ENCODE measurements around the gene SLC15A1. TPM values are rescaled to one million over a fixed set of nuclear protein-coding genes. Genes with fewer than 3 reads are reported as not detected.

The SLC15A1 gene
- polyA plus RNA-seq, 1 donor from 2014 or later: not detected

DNA sequence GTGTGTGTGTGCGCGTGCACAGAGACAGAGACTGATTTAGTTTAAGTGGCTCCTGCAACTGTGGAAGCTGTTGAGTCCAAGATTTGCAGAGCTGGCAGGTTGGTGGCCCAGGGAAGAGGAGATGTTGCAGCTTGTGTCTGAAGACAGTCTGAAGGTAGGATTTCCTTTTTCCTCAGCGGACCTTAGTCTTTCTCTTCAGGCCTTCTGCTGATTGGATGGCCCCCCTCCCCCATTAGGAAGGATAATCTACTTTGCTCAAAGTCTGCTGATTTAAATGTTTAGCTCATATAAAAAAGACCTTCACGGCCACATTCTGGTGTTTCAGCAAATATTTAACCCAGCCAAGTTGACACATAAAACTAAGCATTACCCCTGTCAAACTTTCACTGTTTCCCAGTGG, 84.3 kb downstream of the SLC15A1 start:
- Histone ChIP-seq H3K4me2 (ENCODE audit: low read length) (no peak overlapping the region), H3K79me2 (replicated peaks; ENCODE audit: insufficient read depth, low read length) (no peaks in the 10 kb centered on the region), H3K27me3 (ENCODE audit: insufficient read depth, low read depth, low read length) (no peaks in the 10 kb centered on the region), H3F3A (ENCODE audit: insufficient read depth, low read length, poor library complexity, severe bottlenecking) (no peaks in the 10 kb centered on the region), H3K9ac (ENCODE audit: low read length) (no peak overlapping the region), H4K20me1 (ENCODE audit: insufficient read depth) (no peaks in the 10 kb centered on the region), H3K27ac (ENCODE audit: low read length) (no peak overlapping the region), H3K9me3 (ENCODE audit: low read length) (no peaks in the 10 kb centered on the region), H3K36me3 (ENCODE audit: insufficient read depth, low read length) (no peaks in the 10 kb centered on the region), H3K4me3 (ENCODE audit: low read length) (no peak overlapping the region), H3K9me2 (ENCODE audit: insufficient read depth, low read length) (no peaks in the 10 kb centered on the region), H2AFZ (ENCODE audit: low read depth, low read length) (no peak overlapping the region)
- TF ChIP-seq EZH2 (IDR thresholded peaks at IDR 0.05; ENCODE audit: borderline replicate concordance, insufficient read depth, low read length, poor library complexity, severe bottlenecking): no peak
- no peak for TF ChIP-seq MXI1 (conservative IDR thresholded peaks at IDR 0.05; ENCODE audit: poor library complexity, severe bottlenecking)
- TF ChIP-seq TAF1 (IDR thresholded peaks at IDR 0.05; ENCODE audit: low read depth): no peak
- TF ChIP-seq POLR2AphosphoS5 (IDR thresholded peaks at IDR 0.05): no peak
- TF ChIP-seq, protein P1, sequence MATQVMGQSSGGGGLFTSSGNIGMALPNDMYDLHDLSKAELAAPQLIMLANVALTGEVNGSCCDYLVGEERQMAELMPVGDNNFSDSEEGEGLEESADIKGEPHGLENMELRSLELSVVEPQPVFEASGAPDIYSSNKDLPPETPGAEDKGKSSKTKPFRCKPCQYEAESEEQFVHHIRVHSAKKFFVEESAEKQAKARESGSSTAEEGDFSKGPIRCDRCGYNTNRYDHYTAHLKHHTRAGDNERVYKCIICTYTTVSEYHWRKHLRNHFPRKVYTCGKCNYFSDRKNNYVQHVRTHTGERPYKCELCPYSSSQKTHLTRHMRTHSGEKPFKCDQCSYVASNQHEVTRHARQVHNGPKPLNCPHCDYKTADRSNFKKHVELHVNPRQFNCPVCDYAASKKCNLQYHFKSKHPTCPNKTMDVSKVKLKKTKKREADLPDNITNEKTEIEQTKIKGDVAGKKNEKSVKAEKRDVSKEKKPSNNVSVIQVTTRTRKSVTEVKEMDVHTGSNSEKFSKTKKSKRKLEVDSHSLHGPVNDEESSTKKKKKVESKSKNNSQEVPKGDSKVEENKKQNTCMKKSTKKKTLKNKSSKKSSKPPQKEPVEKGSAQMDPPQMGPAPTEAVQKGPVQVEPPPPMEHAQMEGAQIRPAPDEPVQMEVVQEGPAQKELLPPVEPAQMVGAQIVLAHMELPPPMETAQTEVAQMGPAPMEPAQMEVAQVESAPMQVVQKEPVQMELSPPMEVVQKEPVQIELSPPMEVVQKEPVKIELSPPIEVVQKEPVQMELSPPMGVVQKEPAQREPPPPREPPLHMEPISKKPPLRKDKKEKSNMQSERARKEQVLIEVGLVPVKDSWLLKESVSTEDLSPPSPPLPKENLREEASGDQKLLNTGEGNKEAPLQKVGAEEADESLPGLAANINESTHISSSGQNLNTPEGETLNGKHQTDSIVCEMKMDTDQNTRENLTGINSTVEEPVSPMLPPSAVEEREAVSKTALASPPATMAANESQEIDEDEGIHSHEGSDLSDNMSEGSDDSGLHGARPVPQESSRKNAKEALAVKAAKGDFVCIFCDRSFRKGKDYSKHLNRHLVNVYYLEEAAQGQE (IDR thresholded peaks at IDR 0.05; ENCODE audit: borderline replicate concordance): no peak
- TF ChIP-seq, protein P2, sequence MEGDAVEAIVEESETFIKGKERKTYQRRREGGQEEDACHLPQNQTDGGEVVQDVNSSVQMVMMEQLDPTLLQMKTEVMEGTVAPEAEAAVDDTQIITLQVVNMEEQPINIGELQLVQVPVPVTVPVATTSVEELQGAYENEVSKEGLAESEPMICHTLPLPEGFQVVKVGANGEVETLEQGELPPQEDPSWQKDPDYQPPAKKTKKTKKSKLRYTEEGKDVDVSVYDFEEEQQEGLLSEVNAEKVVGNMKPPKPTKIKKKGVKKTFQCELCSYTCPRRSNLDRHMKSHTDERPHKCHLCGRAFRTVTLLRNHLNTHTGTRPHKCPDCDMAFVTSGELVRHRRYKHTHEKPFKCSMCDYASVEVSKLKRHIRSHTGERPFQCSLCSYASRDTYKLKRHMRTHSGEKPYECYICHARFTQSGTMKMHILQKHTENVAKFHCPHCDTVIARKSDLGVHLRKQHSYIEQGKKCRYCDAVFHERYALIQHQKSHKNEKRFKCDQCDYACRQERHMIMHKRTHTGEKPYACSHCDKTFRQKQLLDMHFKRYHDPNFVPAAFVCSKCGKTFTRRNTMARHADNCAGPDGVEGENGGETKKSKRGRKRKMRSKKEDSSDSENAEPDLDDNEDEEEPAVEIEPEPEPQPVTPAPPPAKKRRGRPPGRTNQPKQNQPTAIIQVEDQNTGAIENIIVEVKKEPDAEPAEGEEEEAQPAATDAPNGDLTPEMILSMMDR (IDR thresholded peaks at IDR 0.05; ENCODE audit: poor library complexity, severe bottlenecking): no peak
- no peak for TF ChIP-seq EP300 (conservative IDR thresholded peaks at IDR 0.05; ENCODE audit: poor library complexity, severe bottlenecking)
- TF ChIP-seq SMC3 (conservative IDR thresholded peaks at IDR 0.05; ENCODE audit: poor library complexity): no peak
- no peak for TF ChIP-seq RAD21 (conservative IDR thresholded peaks at IDR 0.05)

- TF ChIP-seq, protein P1 (IDR thresholded peaks at IDR 0.05; ENCODE audit: borderline replicate concordance): no peak
- TF ChIP-seq RAD21 (conservative IDR thresholded peaks at IDR 0.05): no peak
- no peak for TF ChIP-seq SMC3 (conservative IDR thresholded peaks at IDR 0.05; ENCODE audit: poor library complexity)
- TF ChIP-seq TAF1 (IDR thresholded peaks at IDR 0.05; ENCODE audit: low read depth): no peak
- TF ChIP-seq EP300 (conservative IDR thresholded peaks at IDR 0.05; ENCODE audit: poor library complexity, severe bottlenecking): no peak
- TF ChIP-seq MXI1 (conservative IDR thresholded peaks at IDR 0.05; ENCODE audit: poor library complexity, severe bottlenecking): no peak
- TF ChIP-seq, protein P2 (IDR thresholded peaks at IDR 0.05; ENCODE audit: poor library complexity, severe bottlenecking): no peak
- no peak for TF ChIP-seq EZH2 (IDR thresholded peaks at IDR 0.05; ENCODE audit: borderline replicate concordance, insufficient read depth, low read length, poor library complexity, severe bottlenecking)
- no peak for TF ChIP-seq POLR2AphosphoS5 (IDR thresholded peaks at IDR 0.05)
- Histone ChIP-seq H4K20me1 (ENCODE audit: insufficient read depth) (no peaks in the 10 kb centered on the region), H3K79me2 (replicated peaks; ENCODE audit: insufficient read depth, low read length) (no peaks in the 10 kb centered on the region), H3K4me2 (ENCODE audit: low read length) (no peak overlapping the region), H3K4me3 (ENCODE audit: low read length) (no peak overlapping the region), H3K36me3 (ENCODE audit: insufficient read depth, low read length) (no peaks in the 10 kb centered on the region), H3K27me3 (ENCODE audit: insufficient read depth, low read depth, low read length) (no peaks in the 10 kb centered on the region), H3K9me2 (ENCODE audit: insufficient read depth, low read length) (no peaks in the 10 kb centered on the region), H2AFZ (ENCODE audit: low read depth, low read length) (no peak overlapping the region), H3F3A (ENCODE audit: insufficient read depth, low read length, poor library complexity, severe bottlenecking) (no peaks in the 10 kb centered on the region), H3K27ac (ENCODE audit: low read length) (no peak overlapping the region), H3K9ac (ENCODE audit: low read length) (no peak overlapping the region), H3K9me3 (ENCODE audit: low read length) (no peaks in the 10 kb centered on the region)
Observed at GRCh38 chr13:98665638-98665995, 86.9 kb downstream of the SLC15A1 start.

Measured in neural cell (in vitro differentiated cells).